Lower leg skin (tissue), 3 donors: Measurements from ENCODE around the gene RNF213.

ENCODE experiments used
- POLR2A ChIP-seq, 2 donors: fragments of 450-650 bp; IDR thresholded peaks; one replicate each; pipeline ENCODE4 v1.6.1; 2016 to 2017; ENCODE audit warnings: antibody characterized with exemption in 2 of 2, mild to moderate bottlenecking in 1 of 2, moderate library complexity in 1 of 2
- TF ChIP-seq, protein P1 (sequence below), 3 donors: fragments of 450-650 bp; IDR thresholded peaks; one replicate each; pipeline ENCODE4 v1.5.1; 2016; ENCODE audit warnings: antibody characterized with exemption in 3 of 3, mild to moderate bottlenecking in 3 of 3, moderate library complexity in 2 of 3

- TF ChIP-seq, protein P1, sequence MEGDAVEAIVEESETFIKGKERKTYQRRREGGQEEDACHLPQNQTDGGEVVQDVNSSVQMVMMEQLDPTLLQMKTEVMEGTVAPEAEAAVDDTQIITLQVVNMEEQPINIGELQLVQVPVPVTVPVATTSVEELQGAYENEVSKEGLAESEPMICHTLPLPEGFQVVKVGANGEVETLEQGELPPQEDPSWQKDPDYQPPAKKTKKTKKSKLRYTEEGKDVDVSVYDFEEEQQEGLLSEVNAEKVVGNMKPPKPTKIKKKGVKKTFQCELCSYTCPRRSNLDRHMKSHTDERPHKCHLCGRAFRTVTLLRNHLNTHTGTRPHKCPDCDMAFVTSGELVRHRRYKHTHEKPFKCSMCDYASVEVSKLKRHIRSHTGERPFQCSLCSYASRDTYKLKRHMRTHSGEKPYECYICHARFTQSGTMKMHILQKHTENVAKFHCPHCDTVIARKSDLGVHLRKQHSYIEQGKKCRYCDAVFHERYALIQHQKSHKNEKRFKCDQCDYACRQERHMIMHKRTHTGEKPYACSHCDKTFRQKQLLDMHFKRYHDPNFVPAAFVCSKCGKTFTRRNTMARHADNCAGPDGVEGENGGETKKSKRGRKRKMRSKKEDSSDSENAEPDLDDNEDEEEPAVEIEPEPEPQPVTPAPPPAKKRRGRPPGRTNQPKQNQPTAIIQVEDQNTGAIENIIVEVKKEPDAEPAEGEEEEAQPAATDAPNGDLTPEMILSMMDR (IDR thresholded peaks at IDR 0.05), result no peak
- TF ChIP-seq POLR2A (IDR thresholded peaks at IDR 0.05), result no peak
Measured at GRCh38 chr17:80393241-80393890, 132.7 kb downstream of the RNF213 start.
